HG02884 (cell line): ENCODE measurements around the gene PPP1R16B.

ENCODE experiments used
- ATAC-seq: cut with Tn5 transposase; IDR thresholded peaks from one replicate; pipeline ENCODE4 v1.9.1; 2021; ENCODE audit warnings: mild to moderate bottlenecking, moderate library complexity; ENCODE audit not compliant: unreplicated experiment

The PPP1R16B gene

GRCh38 chr20:38961530-38962043 is 156.1 kb downstream of the PPP1R16B start:
- peak; percentile 2 for ATAC-seq

DNA sequence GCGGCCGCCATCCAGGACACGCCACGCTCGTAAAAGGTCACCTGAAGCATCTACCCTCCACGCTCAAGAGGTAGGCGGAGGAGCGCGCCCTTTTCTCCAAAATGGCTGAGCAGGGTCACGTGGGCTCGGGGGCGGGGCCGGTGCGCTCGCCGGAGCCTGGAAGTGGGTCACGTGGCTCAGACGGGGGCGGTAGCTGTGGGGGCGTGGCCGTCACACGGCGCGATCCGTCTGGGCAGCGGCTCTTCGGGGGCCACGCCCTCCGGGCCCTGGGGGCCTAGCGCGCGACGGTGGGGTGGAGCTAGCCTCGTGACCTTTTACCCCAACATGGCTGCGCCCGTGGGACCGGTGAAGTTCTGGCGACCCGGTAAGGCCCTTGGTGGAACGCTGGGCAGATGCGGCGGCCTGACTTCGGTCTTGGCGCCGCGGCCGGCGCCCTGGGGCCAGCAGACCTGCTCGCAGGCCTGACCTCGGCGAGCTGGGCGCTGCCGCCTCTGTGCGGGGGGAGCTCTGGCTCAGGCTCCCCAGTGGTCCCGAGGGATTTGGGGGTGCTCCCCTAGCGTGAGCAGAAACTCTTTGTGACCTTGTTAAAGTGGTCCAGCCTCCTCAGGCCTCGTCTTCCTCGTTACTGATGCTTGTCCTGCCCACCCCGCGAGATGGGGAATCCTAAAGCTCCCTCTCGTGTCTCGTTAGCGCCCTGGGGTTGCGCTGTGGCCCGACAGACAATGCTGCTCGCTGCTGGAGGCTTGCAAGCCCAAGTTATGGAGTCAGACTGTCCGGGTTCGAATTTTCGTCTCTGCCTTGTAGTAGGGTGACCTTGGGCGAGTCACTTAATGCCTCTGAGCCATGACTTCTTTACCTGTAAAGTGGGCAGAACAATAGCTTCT is 156.8 kb downstream of the PPP1R16B start, which contains the start of gene DHX35:
Gene DHX35 (plus strand): TSS at position 301 of the 884 bp plus-strand sequence. CDS start 24 bp downstream, at position 325.
- peak; percentile 93 for ATAC-seq

DNA sequence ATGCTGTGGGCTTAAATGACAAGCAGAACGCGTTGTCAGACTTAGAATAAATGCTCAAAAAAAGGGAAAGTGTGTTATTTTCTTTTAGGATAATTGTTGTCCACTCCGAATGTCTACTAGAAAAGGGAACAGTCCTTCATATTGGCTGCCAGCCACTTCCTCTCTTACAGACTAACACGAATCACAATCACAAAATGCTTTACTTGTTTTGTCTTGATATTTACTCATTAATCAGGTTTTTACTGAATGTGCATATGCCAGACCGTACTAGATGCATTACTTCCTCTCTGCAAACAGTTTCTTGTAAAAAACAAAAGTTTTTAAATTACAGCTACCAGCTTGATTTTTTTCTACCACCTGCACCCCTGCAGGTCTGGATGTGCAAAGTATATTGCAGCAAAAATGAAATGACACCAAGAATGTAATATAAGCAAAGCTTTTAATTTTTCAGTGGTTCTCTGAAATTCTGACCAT is 157.5 kb downstream of the PPP1R16B start:
- no peak for ATAC-seq

GRCh38 chr20:38963745-38964144 is 158.2 kb downstream of the PPP1R16B start:
- ATAC-seq = no peak

DNA sequence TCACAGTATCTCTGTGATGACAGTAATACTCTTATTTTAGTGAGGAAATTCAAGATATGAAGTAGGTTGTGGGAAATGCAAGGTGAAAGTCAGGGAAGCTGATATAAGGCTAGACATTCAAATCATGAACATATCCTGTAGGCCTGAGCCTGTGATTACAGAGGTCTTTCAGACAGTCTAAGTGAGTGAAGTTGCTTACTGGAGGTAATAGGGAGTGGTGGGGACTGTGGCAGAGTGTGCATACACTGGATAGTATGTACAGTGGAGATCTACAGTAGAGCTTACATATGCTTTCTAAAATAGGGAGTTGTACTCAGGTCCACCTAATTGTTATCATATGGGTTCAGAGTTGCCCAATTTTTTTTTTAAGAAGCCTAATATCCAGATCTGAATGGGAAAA is 159.8 kb downstream of the PPP1R16B start:
- ATAC-seq = no peak

DNA sequence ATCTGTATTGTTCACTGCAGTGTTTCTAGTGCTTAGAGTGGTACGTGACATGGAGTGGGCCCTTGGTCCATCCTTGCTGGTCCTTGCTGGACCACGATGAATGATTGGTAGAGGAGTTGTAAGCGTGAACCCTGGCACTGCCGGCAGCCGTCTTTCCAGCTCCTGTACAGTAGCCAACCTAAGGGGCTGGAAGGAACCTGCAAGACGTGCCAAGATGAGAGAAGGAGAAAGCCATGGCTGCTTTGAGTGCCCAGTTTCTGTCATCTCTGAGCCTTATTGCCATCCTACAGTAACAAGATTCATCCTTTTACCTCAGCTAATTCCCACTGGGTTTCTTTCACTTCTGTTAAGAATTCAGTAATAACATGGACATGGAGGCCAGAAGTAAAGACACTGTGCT is 162.6 kb downstream of the PPP1R16B start:
- no peak for ATAC-seq

- no peak for ATAC-seq
These were observed 164.2 kb downstream of the PPP1R16B start for GRCh38 chr20:38969708-38970107.

DNA sequence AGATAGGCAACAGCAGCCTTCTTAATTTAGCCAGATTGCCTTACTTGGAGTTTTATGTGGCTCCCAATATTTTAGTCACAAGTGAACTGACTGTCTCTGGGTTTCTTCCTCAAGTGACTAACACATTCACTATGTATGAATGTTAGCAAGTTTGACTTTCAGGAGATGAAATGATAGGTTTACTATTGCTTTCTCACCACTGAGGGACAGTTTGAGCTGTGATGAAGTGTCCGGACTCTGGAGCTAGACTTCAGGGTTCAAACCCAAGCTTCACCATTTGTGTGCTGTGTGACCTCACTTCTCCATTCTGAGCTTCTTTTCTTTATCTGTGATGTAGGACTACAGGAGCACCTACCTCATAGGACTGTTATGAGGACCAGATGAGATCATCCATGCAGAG is 164.8 kb downstream of the PPP1R16B start:
- no peak for ATAC-seq
